ENCODE results near the gene ELL2.

- TF ChIP-seq CTCF (CRISPR knock-in tag; IDR thresholded peaks at IDR 0.05) (no peak), ZNF136 (CRISPR knock-in tag; IDR thresholded peaks at IDR 0.05; ENCODE audit: low read depth) (no peak), KDM5B (CRISPR knock-in tag; IDR thresholded peaks at IDR 0.05; ENCODE audit: borderline replicate concordance) (no peak), SYNCRIP (IDR thresholded peaks at IDR 0.05; ENCODE audit: insufficient read depth, low read depth, low read length) (no peak)
Observed at GRCh38 chr5:95975703-95976102, 14.1 kb upstream of the ELL2 start.

Data from HepG2 (cell line).